Measurements from ENCODE around the gene KICS2. TPM values are rescaled to one million over a fixed set of nuclear protein-coding genes. Genes with fewer than 3 reads are reported as not detected.

KICS2 gene
- total and polyA plus RNA-seq, 2 donors (not counting 3 experiments of a cell fraction or from before 2014, with no cell fraction given), result 1.6 to 3.2 TPM

- no peaks in the 10 kb centered on the region for H3K9me3 ChIP-seq (replicated peaks; ENCODE audit: control insufficient read depth, insufficient read depth, low read length)
- intact Hi-C loops (cut with micrococcal nuclease), result no loop called here
- H3K79me2 ChIP-seq (ENCODE audit: control insufficient read depth, insufficient read depth, low read length), result no peaks in the 10 kb centered on the region
- POLR2A ChIA-PET, result no interaction called here
- no peak for TF ChIP-seq CTCF (IDR thresholded peaks at IDR 0.05; ENCODE audit: extremely low read depth in 1 of 2, insufficient read depth in 1 of 2, low read depth in 1 of 2, low read length in 2 of 2)
- TF ChIP-seq MYC (IDR thresholded peaks at IDR 0.05; ENCODE audit: low read depth, low read length), result no peak
- no peak for TF ChIP-seq FOS (IDR thresholded peaks at IDR 0.05; ENCODE audit: borderline replicate concordance, insufficient read depth, low read length)
- TF ChIP-seq GATA2 (IDR thresholded peaks at IDR 0.05; ENCODE audit: insufficient read depth, insufficient read length, low read depth, low read length), result no peak
- TF ChIP-seq POLR2AphosphoS5 (IDR thresholded peaks at IDR 0.05; ENCODE audit: insufficient read depth, low read depth, low read length), result no peak
- TF ChIP-seq, protein P1, sequence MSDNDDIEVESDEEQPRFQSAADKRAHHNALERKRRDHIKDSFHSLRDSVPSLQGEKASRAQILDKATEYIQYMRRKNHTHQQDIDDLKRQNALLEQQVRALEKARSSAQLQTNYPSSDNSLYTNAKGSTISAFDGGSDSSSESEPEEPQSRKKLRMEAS (IDR thresholded peaks at IDR 0.05; ENCODE audit: insufficient read depth, insufficient read length), result no peak
- no peak for TF ChIP-seq EZH2 (IDR thresholded peaks at IDR 0.05; ENCODE audit: borderline replicate concordance, low read depth, low read length, severe bottlenecking)
- TF ChIP-seq JUN (IDR thresholded peaks at IDR 0.05; ENCODE audit: borderline replicate concordance, insufficient read depth, insufficient read length, low read depth), result no peak
- no peak for TF ChIP-seq POLR2A (IDR thresholded peaks at IDR 0.05; ENCODE audit: low read depth, low read length)
- H4K20me1 ChIP-seq (replicated peaks; ENCODE audit: control insufficient read depth, extremely low read depth, insufficient read depth, low read length), result no peaks in the 10 kb centered on the region
- FAIRE-seq, result no peak
- H3K9me1 ChIP-seq (replicated peaks; ENCODE audit: control insufficient read depth, extremely low read depth, insufficient read depth, low read length), result no peaks in the 10 kb centered on the region
- H3K9ac ChIP-seq (replicated peaks; ENCODE audit: extremely low read depth, insufficient read depth, low read length), result no peak overlapping the region
- H3K4me3 ChIP-seq (replicated peaks in 1 of 3; ENCODE audit: insufficient read depth in 1 of 3, low read depth in 1 of 3, low read length in 3 of 3), result no peak overlapping the region
- H3K27me3 ChIP-seq (ENCODE audit: control insufficient read depth in 2 of 2, insufficient read depth in 2 of 2, low read length in 2 of 2), result peaks cover 0 to 2% of the 10 kb centered on the region in 2 experiments
- no peak overlapping the region for H2AFZ ChIP-seq (ENCODE audit: low read depth, low read length)
- CTCF ChIA-PET, result no interaction called here
- no peak for DNase-seq (ENCODE audit: low read depth, low spot score)
- H3K27ac ChIP-seq (ENCODE audit: insufficient read depth, low read depth, low read length), result no peak overlapping the region
- no peaks in the 10 kb centered on the region for H3K36me3 ChIP-seq (ENCODE audit: control insufficient read depth in 2 of 2, extremely low read depth in 1 of 2, insufficient read depth in 2 of 2, low read length in 2 of 2)
- H3K4me1 ChIP-seq (ENCODE audit: control insufficient read depth, extremely low read depth, insufficient read depth, low read length), result no peaks in the 10 kb centered on the region
- no peak overlapping the region for H3K4me2 ChIP-seq (ENCODE audit: insufficient read depth, low read length)
- dilution Hi-C loops (cut with MboI; ENCODE audit: extremely low pct_ligation_motif_present, low sequenced_read_pairs), result no loop called here
- BruUV-seq (replicated peaks), result no TSS peak
These were observed 46.3 kb upstream of the KICS2 start for GRCh38 chr12:64268409-64268808.

Measured in endothelial cell of umbilical vein (primary cell).